ENCODE data around the gene BMERB1. TPM values are rescaled to one million over a fixed set of nuclear protein-coding genes. Genes with fewer than 3 reads are reported as not detected.

BMERB1 gene
- total and polyA plus RNA-seq, 4 donors: 5.6 to 33.3 (median 9.0) TPM

DNA sequence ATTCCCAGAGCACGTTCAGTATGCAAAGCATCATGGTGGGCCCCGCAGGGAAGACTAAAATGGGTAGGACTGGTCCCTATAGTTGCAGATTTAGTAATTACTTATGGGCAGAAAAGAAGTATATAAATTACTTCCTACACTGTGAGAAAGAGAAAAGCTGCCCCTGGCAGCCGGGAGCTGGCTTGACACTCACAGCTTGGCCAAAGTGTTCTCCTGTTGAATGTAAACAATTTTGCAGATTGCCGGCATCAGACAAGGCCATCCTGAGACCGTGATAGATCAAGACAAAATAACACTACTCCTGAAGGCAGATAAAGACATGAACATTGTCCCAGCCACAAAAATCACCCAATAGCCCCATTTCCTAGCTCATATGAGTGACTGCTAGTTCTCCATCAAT is 110.0 kb downstream of the BMERB1 start:
- no peak overlapping the region for H3K27ac ChIP-seq (ENCODE audit: low read depth in 1 of 2, low read length in 2 of 2)
- no peak for TF ChIP-seq REST (IDR thresholded peaks at IDR 0.05)
- TF ChIP-seq CTCF (IDR thresholded peaks at IDR 0.05; ENCODE audit: low read depth, low read length, missing input control): no peak
- TF ChIP-seq TAF1 (conservative IDR thresholded peaks at IDR 0.05): no peak
- no peak for TF ChIP-seq NR2F2 (IDR thresholded peaks at IDR 0.05)
- TF ChIP-seq, protein P1, sequence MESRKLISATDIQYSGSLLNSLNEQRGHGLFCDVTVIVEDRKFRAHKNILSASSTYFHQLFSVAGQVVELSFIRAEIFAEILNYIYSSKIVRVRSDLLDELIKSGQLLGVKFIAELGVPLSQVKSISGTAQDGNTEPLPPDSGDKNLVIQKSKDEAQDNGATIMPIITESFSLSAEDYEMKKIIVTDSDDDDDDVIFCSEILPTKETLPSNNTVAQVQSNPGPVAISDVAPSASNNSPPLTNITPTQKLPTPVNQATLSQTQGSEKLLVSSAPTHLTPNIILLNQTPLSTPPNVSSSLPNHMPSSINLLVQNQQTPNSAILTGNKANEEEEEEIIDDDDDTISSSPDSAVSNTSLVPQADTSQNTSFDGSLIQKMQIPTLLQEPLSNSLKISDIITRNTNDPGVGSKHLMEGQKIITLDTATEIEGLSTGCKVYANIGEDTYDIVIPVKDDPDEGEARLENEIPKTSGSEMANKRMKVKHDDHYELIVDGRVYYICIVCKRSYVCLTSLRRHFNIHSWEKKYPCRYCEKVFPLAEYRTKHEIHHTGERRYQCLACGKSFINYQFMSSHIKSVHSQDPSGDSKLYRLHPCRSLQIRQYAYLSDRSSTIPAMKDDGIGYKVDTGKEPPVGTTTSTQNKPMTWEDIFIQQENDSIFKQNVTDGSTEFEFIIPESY (IDR thresholded peaks at IDR 0.05): no peak
- TF ChIP-seq SP1 (IDR thresholded peaks at IDR 0.05): no peak
- TF ChIP-seq RXRA (IDR thresholded peaks at IDR 0.05): no peak
- no peak for TF ChIP-seq HNF4G (IDR thresholded peaks at IDR 0.05)
- TF ChIP-seq, protein P2, sequence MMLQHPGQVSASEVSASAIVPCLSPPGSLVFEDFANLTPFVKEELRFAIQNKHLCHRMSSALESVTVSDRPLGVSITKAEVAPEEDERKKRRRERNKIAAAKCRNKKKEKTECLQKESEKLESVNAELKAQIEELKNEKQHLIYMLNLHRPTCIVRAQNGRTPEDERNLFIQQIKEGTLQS (IDR thresholded peaks at IDR 0.05): no peak
- no peak for TF ChIP-seq RAD21 (IDR thresholded peaks at IDR 0.05)
- TF ChIP-seq GABPA (IDR thresholded peaks at IDR 0.05 in 1 of 2, conservative IDR thresholded peaks at IDR 0.05 in 1 of 2): no peak
- TF ChIP-seq, protein P3, sequence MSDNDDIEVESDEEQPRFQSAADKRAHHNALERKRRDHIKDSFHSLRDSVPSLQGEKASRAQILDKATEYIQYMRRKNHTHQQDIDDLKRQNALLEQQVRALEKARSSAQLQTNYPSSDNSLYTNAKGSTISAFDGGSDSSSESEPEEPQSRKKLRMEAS (IDR thresholded peaks at IDR 0.05): no peak
- no peak for TF ChIP-seq EGR1 (IDR thresholded peaks at IDR 0.05; ENCODE audit: low read depth in 2 of 2)
- TF ChIP-seq YY1 (IDR thresholded peaks at IDR 0.05): no peak
- TF ChIP-seq FOXA2 (IDR thresholded peaks at IDR 0.05): no peak
- TF ChIP-seq FOXA1 (IDR thresholded peaks at IDR 0.05): no peak
- no peak for TF ChIP-seq HNF4A (conservative IDR thresholded peaks at IDR 0.05)
- no peak for TF ChIP-seq JUND (IDR thresholded peaks at IDR 0.05)
- H3K4me3 ChIP-seq (ENCODE audit: low read depth in 1 of 3, low read length in 3 of 3): no peak overlapping the region
- WGBS: 89% methylated on average over 5 of the region's 5 CpGs
- H3K4me1 ChIP-seq (ENCODE audit: control insufficient read depth in 4 of 4, insufficient read depth in 4 of 4, low read length in 3 of 4): no peaks in the 10 kb centered on the region
- no peak overlapping the region for H3K9ac ChIP-seq (ENCODE audit: low read depth in 1 of 2, low read length in 2 of 2)
- H3K27me3 ChIP-seq (ENCODE audit: control insufficient read depth in 4 of 4, insufficient read depth in 4 of 4, low read length in 3 of 4): no peaks in the 10 kb centered on the region
- H3K36me3 ChIP-seq (ENCODE audit: control insufficient read depth in 4 of 4, insufficient read depth in 3 of 4, low read depth in 1 of 4, low read length in 3 of 4): no peaks in the 10 kb centered on the region
- no peaks in the 10 kb centered on the region for H3K9me3 ChIP-seq (ENCODE audit: control insufficient read depth in 4 of 4, low read length in 3 of 4)
- no peak for DNase-seq (ENCODE audit: low spot score)
